K562 (cell line): Measurements from ENCODE around the gene GPR21. TPM values are rescaled to one million over a fixed set of nuclear protein-coding genes. Genes with fewer than 3 reads are reported as not detected.

Source experiments
- ATAC-seq: fragments of 200-7000 bp; cut with Tn5 transposase; 3 replicates; pipeline ENCODE4 v1.9.1; 2020; ENCODE audit warnings: moderate library complexity
- BruUV-seq: library from RNA; stranded (reverse); fragments of 400-500 nt; replicated peaks from 2 replicates; lab custom pipeline; 2021; lab: Mats Ljungman, UMichigan
- CTCF ChIA-PET: fragments of 300-600 bp; formaldehyde crosslinking; extraction: SDS; loops from one replicate; lab custom pipeline; 2021; ENCODE audit warnings: low intra/inter-chr PET ratio; lab: Yijun Ruan, JAX
- POLR2A ChIA-PET: fragments of 300-600, 350-650 bp; sonication (Branson Sonifier 250); formaldehyde crosslinking; extraction: SDS; loops from one replicate; lab custom pipeline; 2021; ENCODE audit warnings: antibody characterized with exemption, inconsistent platforms; lab: Yijun Ruan, JAX
- DNase-seq, 4 experiments: peaks; one replicate each; pipeline versions ENCODE4 v3.0.0 to v3.0.0-alpha.2; 2011 to 2018; ENCODE audit warnings: low spot score in 3 of 4, mixed read lengths in 3 of 4; ENCODE audit errors: extremely low read depth in 1 of 4
- FAIRE-seq: peaks from 2 replicates; lab custom pipeline; 2011; peaks lifted over from hg19 to GRCh38; lab: Jason Lieb, UNC
- H2AFZ ChIP-seq: 2 replicates; pipeline ENCODE4 v1.6.0; 2011; ENCODE audit warnings: low read depth, low read length, control low read depth, inconsistent platforms
- H3K27ac ChIP-seq: fragments of 200-600 bp; 3 replicates; pipeline ENCODE4 v1.8.0; 2011; ENCODE audit warnings: low read depth, mild to moderate bottlenecking, control low read depth, inconsistent platforms, low read length, moderate library complexity, mixed read lengths; ENCODE audit errors: extremely low read depth
- H3K27me3 ChIP-seq, 2 experiments: fragments of 300-600 bp in 1 of 2; 2 replicates in 1 of 2; 3 replicates in 1 of 2; pipeline versions ENCODE4 v1.6.0 to v1.8.0; 2011; ENCODE audit warnings: inconsistent platforms in 2 of 2, low read length in 2 of 2, mild to moderate bottlenecking in 1 of 2, mixed read lengths in 1 of 2, moderate library complexity in 1 of 2; ENCODE audit not compliant: control insufficient read depth in 2 of 2, insufficient read depth in 2 of 2
- H3K36me3 ChIP-seq: fragments of 300-600 bp; 3 replicates; pipeline ENCODE4 v1.8.0; 2011; ENCODE audit warnings: mild to moderate bottlenecking, low read length, inconsistent platforms; ENCODE audit not compliant: control insufficient read depth, insufficient read depth
- H3K4me1 ChIP-seq, 2 experiments: fragments of 200-600 bp in 1 of 2; replicated peaks in 1 of 2; 2 replicates in 1 of 2; 3 replicates in 1 of 2; pipeline versions ENCODE4 v1.5.1 to v1.8.0; 2011; ENCODE audit warnings: inconsistent platforms in 2 of 2, low read length in 2 of 2, mild to moderate bottlenecking in 1 of 2, mixed read lengths in 1 of 2, moderate library complexity in 1 of 2; ENCODE audit not compliant: control insufficient read depth in 2 of 2, insufficient read depth in 2 of 2
- H3K4me2 ChIP-seq: 2 replicates; pipeline ENCODE4 v1.6.1; 2011; ENCODE audit warnings: low read length, control low read depth, inconsistent platforms, mixed read lengths; ENCODE audit not compliant: insufficient read depth
- H3K4me3 ChIP-seq: fragments of 200-600 bp; sonication (generic), shearing (Covaris generic); 2 replicates; pipeline ENCODE4 v1.5.1; 2016; ENCODE audit warnings: control low read depth, inconsistent platforms
- H3K79me2 ChIP-seq: fragments of 200-600 bp; 3 replicates; pipeline ENCODE4 v1.8.0; 2011; ENCODE audit warnings: low read length, inconsistent platforms; ENCODE audit not compliant: control insufficient read depth, insufficient read depth
- H3K9ac ChIP-seq, 2 experiments: 2 replicates each; pipeline versions ENCODE4 v1.6.0 to v1.6.1; 2011; ENCODE audit warnings: low read depth in 2 of 2, low read length in 2 of 2, control low read depth in 1 of 2, inconsistent platforms in 1 of 2, mild to moderate bottlenecking in 1 of 2, mixed read lengths in 1 of 2; ENCODE audit not compliant: insufficient read depth in 1 of 2
- H3K9me1 ChIP-seq: one replicate; pipeline ENCODE4 v1.6.0; 2011; ENCODE audit warnings: inconsistent platforms, mild to moderate bottlenecking, low read length, moderate library complexity; ENCODE audit not compliant: control insufficient read depth, insufficient read depth
- H3K9me3 ChIP-seq: replicated peaks from 2 replicates; pipeline ENCODE4 v1.5.1; 2011; ENCODE audit warnings: low read depth, low read length, inconsistent platforms; ENCODE audit not compliant: control insufficient read depth, insufficient read depth
- H4K20me1 ChIP-seq: replicated peaks from 2 replicates; pipeline ENCODE4 v1.6.1; 2011; ENCODE audit warnings: low read length, inconsistent platforms, mixed read lengths; ENCODE audit not compliant: control insufficient read depth, insufficient read depth
- PML ChIP-seq: IDR thresholded peaks from 2 replicates; pipeline ENCODE4 v1.6.1; 2012; ENCODE audit warnings: low read length, inconsistent platforms
- ZNF41 ChIP-seq: fragments of 250-450 bp; sonication (Bioruptor Pico); conservative IDR thresholded peaks from 2 replicates; pipeline ENCODE4 v1.4.0; 2020; ENCODE audit warnings: mild to moderate bottlenecking
- WGBS: fragments of 100-300 bp; shearing (Covaris generic); methylation state at CpG from one replicate; pipeline ENCODE4 v1.1.6; 2016; ENCODE audit warnings: low coverage, mixed read lengths; ENCODE audit not compliant: insufficient coverage; ENCODE audit errors: missing lambda C conversion rate; 5-methylcytosine and 5-hydroxymethylcytosine counted together
- in situ Hi-C: fragments of 300-500 bp; cut with MboI; formaldehyde crosslinking; loops from 4 replicates; pipeline ENCODE4 v1.15.0; 2018; ENCODE audit warnings: inconsistent platforms, mixed read lengths
- intact Hi-C: fragments of 100-400 bp; cut with micrococcal nuclease; formaldehyde crosslinking; loops from 2 replicates; pipeline ENCODE4 v1.14.2; 2022
- polyA plus RNA-seq, 8 experiments: library from polyadenylated mRNA; depleted of rRNA in 4 of 8; stranded (reverse) in 5 of 8; unstranded in 3 of 8; fragments of >200 nt; fragmentation: Nextera tagmentation in 2 of 8; fragmentation: Illumina TruSeq in 1 of 8; extraction: Ambion mirVana in 2 of 8; extraction: Trizol in 1 of 8; gene quantifications; 2 replicates each; pipeline versions ENCODE4 v1.2.1 to v1.2.3, GENCODE V29; 2011 to 2014; ENCODE audit warnings: inconsistent platforms in 1 of 8, missing spikeins in 1 of 8
- total RNA-seq, 7 experiments: library from RNA; depleted of rRNA in 6 of 7; stranded (reverse); fragments of >200 nt in 6 of 7; fragmentation: Illumina TruSeq in 2 of 7; extraction: Trizol in 2 of 7; gene quantifications; 2 replicates each; pipeline versions ENCODE4 v1.2.1 to v1.2.3, GENCODE V29; 2011 to 2021; ENCODE audit warnings: low replicate concordance in 1 of 7
- TF ChIP-seq, protein P1 (sequence below): fragments of 200-600 bp; sonication (generic); IDR thresholded peaks from one replicate; pipeline ENCODE4 v1.6.1; 2012; ENCODE audit warnings: mild to moderate bottlenecking, low read depth, low read length, inconsistent platforms
- TF ChIP-seq, protein P2 (sequence below): fragments of 250-450 bp; sonication (Bioruptor Pico); IDR thresholded peaks from 2 replicates; pipeline ENCODE4 v1.8.0; 2022; ENCODE audit warnings: moderate library complexity, mild to moderate bottlenecking, inconsistent platforms
- TF ChIP-seq, protein P3 (sequence below): fragments of 450-650 bp; IDR thresholded peaks from 2 replicates; pipeline ENCODE4 v1.6.1; 2017; ENCODE audit warnings: antibody characterized with exemption, mild to moderate bottlenecking

The GPR21 gene
- total and polyA plus RNA-seq, 9 of the 15 experiments (the other 6 are each of a cell fraction or from before 2014, with no cell fraction given) = 0.16 to 0.83 (median 0.36) TPM; not detected in 6

DNA sequence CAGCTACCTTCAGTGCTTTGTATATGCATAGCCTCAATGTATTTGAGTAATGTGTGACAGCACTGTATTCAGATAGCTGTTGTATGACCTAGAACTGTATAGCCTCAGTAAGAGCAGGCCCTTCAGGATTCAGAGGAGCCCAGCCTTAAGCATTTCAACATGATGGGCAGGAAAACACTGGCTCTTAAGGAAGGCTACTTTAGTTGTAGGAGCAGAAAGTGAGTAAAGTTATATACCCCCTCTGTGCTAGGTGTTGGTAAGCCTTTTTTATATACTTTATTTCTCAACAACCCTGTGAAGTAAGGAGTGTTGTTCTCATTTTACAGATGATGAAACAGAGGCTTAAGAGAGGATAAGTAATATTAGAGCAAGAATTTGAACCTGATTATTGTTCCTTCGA lies 1.5 kb upstream of the GPR21 start:
- DNase-seq = no peak
- Histone ChIP-seq H3K27ac (no peak overlapping the region), H3K9me3 (no peaks in the 10 kb centered on the region), H4K20me1 (no peaks in the 10 kb centered on the region), H3K4me3 (no peak overlapping the region), H3K4me1 (no peaks in the 10 kb centered on the region), H3K9me1 (no peaks in the 10 kb centered on the region), H3K27me3 (no peaks in the 10 kb centered on the region), H3K36me3 (peaks cover 5% of the 10 kb centered on the region; the same call in 1 of the 3 replicates), H3K79me2 (no peaks in the 10 kb centered on the region), H2AFZ (no peak overlapping the region), H3K9ac (no peak overlapping the region), H3K4me2 (no peak overlapping the region)
- CTCF ChIA-PET = no interaction called here
- intact Hi-C loops = no loop called here
- BruUV-seq = no TSS peak
- POLR2A ChIA-PET = interaction anchor here (0.6 to 2.3 kb wide), 2 partner anchors 12 to 17 kb away, joined by 4 to 7 read pairs; no protein-coding TSS in a partner anchor
- WGBS = 27% methylated on average over 1 of the region's 1 CpG
- in situ Hi-C loops = no loop called here
- no peak for FAIRE-seq
- peak; percentile 57; the same call in 2 of the 3 replicates for ATAC-seq
- no peak for TF ChIP-seq ZNF41 (CRISPR knock-in tag)
- TF ChIP-seq, protein P1, sequence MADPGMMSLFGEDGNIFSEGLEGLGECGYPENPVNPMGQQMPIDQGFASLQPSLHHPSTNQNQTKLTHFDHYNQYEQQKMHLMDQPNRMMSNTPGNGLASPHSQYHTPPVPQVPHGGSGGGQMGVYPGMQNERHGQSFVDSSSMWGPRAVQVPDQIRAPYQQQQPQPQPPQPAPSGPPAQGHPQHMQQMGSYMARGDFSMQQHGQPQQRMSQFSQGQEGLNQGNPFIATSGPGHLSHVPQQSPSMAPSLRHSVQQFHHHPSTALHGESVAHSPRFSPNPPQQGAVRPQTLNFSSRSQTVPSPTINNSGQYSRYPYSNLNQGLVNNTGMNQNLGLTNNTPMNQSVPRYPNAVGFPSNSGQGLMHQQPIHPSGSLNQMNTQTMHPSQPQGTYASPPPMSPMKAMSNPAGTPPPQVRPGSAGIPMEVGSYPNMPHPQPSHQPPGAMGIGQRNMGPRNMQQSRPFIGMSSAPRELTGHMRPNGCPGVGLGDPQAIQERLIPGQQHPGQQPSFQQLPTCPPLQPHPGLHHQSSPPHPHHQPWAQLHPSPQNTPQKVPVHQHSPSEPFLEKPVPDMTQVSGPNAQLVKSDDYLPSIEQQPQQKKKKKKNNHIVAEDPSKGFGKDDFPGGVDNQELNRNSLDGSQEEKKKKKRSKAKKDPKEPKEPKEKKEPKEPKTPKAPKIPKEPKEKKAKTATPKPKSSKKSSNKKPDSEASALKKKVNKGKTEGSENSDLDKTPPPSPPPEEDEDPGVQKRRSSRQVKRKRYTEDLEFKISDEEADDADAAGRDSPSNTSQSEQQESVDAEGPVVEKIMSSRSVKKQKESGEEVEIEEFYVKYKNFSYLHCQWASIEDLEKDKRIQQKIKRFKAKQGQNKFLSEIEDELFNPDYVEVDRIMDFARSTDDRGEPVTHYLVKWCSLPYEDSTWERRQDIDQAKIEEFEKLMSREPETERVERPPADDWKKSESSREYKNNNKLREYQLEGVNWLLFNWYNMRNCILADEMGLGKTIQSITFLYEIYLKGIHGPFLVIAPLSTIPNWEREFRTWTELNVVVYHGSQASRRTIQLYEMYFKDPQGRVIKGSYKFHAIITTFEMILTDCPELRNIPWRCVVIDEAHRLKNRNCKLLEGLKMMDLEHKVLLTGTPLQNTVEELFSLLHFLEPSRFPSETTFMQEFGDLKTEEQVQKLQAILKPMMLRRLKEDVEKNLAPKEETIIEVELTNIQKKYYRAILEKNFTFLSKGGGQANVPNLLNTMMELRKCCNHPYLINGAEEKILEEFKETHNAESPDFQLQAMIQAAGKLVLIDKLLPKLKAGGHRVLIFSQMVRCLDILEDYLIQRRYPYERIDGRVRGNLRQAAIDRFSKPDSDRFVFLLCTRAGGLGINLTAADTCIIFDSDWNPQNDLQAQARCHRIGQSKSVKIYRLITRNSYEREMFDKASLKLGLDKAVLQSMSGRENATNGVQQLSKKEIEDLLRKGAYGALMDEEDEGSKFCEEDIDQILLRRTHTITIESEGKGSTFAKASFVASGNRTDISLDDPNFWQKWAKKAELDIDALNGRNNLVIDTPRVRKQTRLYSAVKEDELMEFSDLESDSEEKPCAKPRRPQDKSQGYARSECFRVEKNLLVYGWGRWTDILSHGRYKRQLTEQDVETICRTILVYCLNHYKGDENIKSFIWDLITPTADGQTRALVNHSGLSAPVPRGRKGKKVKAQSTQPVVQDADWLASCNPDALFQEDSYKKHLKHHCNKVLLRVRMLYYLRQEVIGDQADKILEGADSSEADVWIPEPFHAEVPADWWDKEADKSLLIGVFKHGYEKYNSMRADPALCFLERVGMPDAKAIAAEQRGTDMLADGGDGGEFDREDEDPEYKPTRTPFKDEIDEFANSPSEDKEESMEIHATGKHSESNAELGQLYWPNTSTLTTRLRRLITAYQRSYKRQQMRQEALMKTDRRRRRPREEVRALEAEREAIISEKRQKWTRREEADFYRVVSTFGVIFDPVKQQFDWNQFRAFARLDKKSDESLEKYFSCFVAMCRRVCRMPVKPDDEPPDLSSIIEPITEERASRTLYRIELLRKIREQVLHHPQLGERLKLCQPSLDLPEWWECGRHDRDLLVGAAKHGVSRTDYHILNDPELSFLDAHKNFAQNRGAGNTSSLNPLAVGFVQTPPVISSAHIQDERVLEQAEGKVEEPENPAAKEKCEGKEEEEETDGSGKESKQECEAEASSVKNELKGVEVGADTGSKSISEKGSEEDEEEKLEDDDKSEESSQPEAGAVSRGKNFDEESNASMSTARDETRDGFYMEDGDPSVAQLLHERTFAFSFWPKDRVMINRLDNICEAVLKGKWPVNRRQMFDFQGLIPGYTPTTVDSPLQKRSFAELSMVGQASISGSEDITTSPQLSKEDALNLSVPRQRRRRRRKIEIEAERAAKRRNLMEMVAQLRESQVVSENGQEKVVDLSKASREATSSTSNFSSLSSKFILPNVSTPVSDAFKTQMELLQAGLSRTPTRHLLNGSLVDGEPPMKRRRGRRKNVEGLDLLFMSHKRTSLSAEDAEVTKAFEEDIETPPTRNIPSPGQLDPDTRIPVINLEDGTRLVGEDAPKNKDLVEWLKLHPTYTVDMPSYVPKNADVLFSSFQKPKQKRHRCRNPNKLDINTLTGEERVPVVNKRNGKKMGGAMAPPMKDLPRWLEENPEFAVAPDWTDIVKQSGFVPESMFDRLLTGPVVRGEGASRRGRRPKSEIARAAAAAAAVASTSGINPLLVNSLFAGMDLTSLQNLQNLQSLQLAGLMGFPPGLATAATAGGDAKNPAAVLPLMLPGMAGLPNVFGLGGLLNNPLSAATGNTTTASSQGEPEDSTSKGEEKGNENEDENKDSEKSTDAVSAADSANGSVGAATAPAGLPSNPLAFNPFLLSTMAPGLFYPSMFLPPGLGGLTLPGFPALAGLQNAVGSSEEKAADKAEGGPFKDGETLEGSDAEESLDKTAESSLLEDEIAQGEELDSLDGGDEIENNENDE = no peak
- TF ChIP-seq, protein P2, sequence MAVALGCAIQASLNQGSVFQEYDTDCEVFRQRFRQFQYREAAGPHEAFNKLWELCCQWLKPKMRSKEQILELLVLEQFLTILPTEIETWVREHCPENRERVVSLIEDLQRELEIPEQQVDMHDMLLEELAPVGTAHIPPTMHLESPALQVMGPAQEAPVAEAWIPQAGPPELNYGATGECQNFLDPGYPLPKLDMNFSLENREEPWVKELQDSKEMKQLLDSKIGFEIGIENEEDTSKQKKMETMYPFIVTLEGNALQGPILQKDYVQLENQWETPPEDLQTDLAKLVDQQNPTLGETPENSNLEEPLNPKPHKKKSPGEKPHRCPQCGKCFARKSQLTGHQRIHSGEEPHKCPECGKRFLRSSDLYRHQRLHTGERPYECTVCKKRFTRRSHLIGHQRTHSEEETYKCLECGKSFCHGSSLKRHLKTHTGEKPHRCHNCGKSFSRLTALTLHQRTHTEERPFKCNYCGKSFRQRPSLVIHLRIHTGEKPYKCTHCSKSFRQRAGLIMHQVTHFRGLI = no peak
- TF ChIP-seq, protein P3, sequence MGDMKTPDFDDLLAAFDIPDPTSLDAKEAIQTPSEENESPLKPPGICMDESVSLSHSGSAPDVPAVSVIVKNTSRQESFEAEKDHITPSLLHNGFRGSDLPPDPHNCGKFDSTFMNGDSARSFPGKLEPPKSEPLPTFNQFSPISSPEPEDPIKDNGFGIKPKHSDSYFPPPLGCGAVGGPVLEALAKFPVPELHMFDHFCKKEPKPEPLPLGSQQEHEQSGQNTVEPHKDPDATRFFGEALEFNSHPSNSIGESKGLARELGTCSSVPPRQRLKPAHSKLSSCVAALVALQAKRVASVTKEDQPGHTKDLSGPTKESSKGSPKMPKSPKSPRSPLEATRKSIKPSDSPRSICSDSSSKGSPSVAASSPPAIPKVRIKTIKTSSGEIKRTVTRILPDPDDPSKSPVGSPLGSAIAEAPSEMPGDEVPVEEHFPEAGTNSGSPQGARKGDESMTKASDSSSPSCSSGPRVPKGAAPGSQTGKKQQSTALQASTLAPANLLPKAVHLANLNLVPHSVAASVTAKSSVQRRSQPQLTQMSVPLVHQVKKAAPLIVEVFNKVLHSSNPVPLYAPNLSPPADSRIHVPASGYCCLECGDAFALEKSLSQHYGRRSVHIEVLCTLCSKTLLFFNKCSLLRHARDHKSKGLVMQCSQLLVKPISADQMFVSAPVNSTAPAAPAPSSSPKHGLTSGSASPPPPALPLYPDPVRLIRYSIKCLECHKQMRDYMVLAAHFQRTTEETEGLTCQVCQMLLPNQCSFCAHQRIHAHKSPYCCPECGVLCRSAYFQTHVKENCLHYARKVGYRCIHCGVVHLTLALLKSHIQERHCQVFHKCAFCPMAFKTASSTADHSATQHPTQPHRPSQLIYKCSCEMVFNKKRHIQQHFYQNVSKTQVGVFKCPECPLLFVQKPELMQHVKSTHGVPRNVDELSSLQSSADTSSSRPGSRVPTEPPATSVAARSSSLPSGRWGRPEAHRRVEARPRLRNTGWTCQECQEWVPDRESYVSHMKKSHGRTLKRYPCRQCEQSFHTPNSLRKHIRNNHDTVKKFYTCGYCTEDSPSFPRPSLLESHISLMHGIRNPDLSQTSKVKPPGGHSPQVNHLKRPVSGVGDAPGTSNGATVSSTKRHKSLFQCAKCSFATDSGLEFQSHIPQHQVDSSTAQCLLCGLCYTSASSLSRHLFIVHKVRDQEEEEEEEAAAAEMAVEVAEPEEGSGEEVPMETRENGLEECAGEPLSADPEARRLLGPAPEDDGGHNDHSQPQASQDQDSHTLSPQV = no peak
- no peak for TF ChIP-seq PML
